H9 (cell line): ENCODE data around the gene GPC4. TPM values are rescaled to one million over a fixed set of nuclear protein-coding genes. Genes with fewer than 3 reads are reported as not detected.

ENCODE experiments used
- DNase-seq: peaks from one replicate; pipeline ENCODE4 v3.0.0-alpha.2; 2017
- H2AFZ ChIP-seq: one replicate; pipeline ENCODE4 v1.6.1; 2013; ENCODE audit warnings: mild to moderate bottlenecking, low read length, control low read depth, moderate library complexity
- H2AK5ac ChIP-seq: 2 replicates; pipeline ENCODE4 v1.6.1; 2013; ENCODE audit warnings: low read length, control low read depth, mixed read lengths; ENCODE audit not compliant: insufficient read length
- H2BK120ac ChIP-seq: one replicate; pipeline ENCODE4 v1.6.1; 2013; ENCODE audit warnings: low read depth, mild to moderate bottlenecking, low read length, control low read depth, inconsistent platforms; ENCODE audit not compliant: poor library complexity, severe bottlenecking
- H2BK12ac ChIP-seq: 2 replicates; pipeline ENCODE4 v1.6.1; 2013; ENCODE audit warnings: low read length, control low read depth, mixed read lengths, low read depth; ENCODE audit not compliant: insufficient read length
- H2BK15ac ChIP-seq: 2 replicates; pipeline ENCODE4 v1.6.1; 2013; ENCODE audit warnings: low read depth, low read length, control low read depth
- H2BK20ac ChIP-seq: one replicate; pipeline ENCODE4 v1.6.1; 2013; ENCODE audit warnings: low read depth, mild to moderate bottlenecking, low read length, control low read depth, inconsistent platforms; ENCODE audit not compliant: poor library complexity, severe bottlenecking
- H2BK5ac ChIP-seq: 2 replicates; pipeline ENCODE4 v1.6.1; 2013; ENCODE audit warnings: low read length, control low read depth, mixed read lengths; ENCODE audit not compliant: insufficient read length
- H3K14ac ChIP-seq: 2 replicates; pipeline ENCODE4 v1.6.1; 2013; ENCODE audit warnings: low read length, control low read depth; ENCODE audit not compliant: insufficient read depth
- H3K18ac ChIP-seq: 2 replicates; pipeline ENCODE4 v1.6.1; 2013; ENCODE audit warnings: low read depth, mild to moderate bottlenecking, mixed read lengths, low read length, control low read depth; ENCODE audit not compliant: insufficient read length
- H3K23ac ChIP-seq: 2 replicates; pipeline ENCODE4 v1.6.1; 2013; ENCODE audit warnings: low read length, control low read depth, mixed read lengths, low read depth; ENCODE audit not compliant: insufficient read length
- H3K23me2 ChIP-seq: 2 replicates; pipeline ENCODE4 v1.6.1; 2013; ENCODE audit warnings: low read depth, mild to moderate bottlenecking, mixed read lengths, low read length, control low read depth; ENCODE audit not compliant: insufficient read length, poor library complexity, severe bottlenecking
- H3K27ac ChIP-seq: 2 replicates; pipeline ENCODE4 v1.5.1; 2013; ENCODE audit warnings: low read length, control low read depth, mixed read lengths, low read depth; ENCODE audit not compliant: insufficient read length
- H3K27me3 ChIP-seq: 2 replicates; pipeline ENCODE4 v1.6.1; 2013; ENCODE audit warnings: low read length, control low read depth, inconsistent platforms; ENCODE audit not compliant: insufficient read depth
- H3K4ac ChIP-seq: 2 replicates; pipeline ENCODE4 v1.6.1; 2013; ENCODE audit warnings: low read depth, mild to moderate bottlenecking, control low read depth, inconsistent platforms, low read length, moderate library complexity
- H3K4me1 ChIP-seq: 2 replicates; pipeline ENCODE4 v1.6.1; 2013; ENCODE audit warnings: low read length, control low read depth, inconsistent platforms; ENCODE audit not compliant: insufficient read depth
- H3K4me2 ChIP-seq: 2 replicates; pipeline ENCODE4 v1.6.1; 2013; ENCODE audit warnings: low read length, control low read depth, mixed read lengths; ENCODE audit not compliant: insufficient read length, insufficient read depth
- H3K56ac ChIP-seq: 2 replicates; pipeline ENCODE4 v1.6.1; 2013; ENCODE audit warnings: low read depth, mild to moderate bottlenecking, mixed read lengths, low read length, control low read depth; ENCODE audit not compliant: insufficient read length
- H3K79me1 ChIP-seq: 2 replicates; pipeline ENCODE4 v1.6.1; 2013; ENCODE audit warnings: low read depth, mild to moderate bottlenecking, moderate library complexity, low read length, control low read depth, inconsistent platforms; ENCODE audit not compliant: insufficient read depth, poor library complexity, severe bottlenecking
- H3K79me2 ChIP-seq: 2 replicates; pipeline ENCODE4 v1.6.1; 2013; ENCODE audit warnings: low read length, control low read depth, inconsistent platforms; ENCODE audit not compliant: insufficient read depth
- H3K9ac ChIP-seq: 2 replicates; pipeline ENCODE4 v1.6.1; 2013; ENCODE audit warnings: low read length, control low read depth, mixed read lengths; ENCODE audit not compliant: insufficient read length; ENCODE audit errors: extremely low read depth
- H3K9me3 ChIP-seq: one replicate; pipeline ENCODE4 v1.6.1; 2013; ENCODE audit warnings: low read depth, low read length, inconsistent platforms; ENCODE audit not compliant: control insufficient read depth
- H3T11ph ChIP-seq: one replicate; pipeline ENCODE4 v1.6.1; 2013; ENCODE audit warnings: mild to moderate bottlenecking, low read length, control low read depth, inconsistent platforms
- H4K20me1 ChIP-seq: one replicate; pipeline ENCODE4 v1.6.1; 2013; ENCODE audit not compliant: control insufficient read depth, insufficient read length, insufficient read depth
- H4K5ac ChIP-seq: 2 replicates; pipeline ENCODE4 v1.6.1; 2013; ENCODE audit warnings: low read depth, mild to moderate bottlenecking, mixed read lengths, low read length, control low read depth; ENCODE audit not compliant: insufficient read length
- H4K8ac ChIP-seq: replicated peaks from 2 replicates; pipeline ENCODE4 v1.6.1; 2013; ENCODE audit warnings: low read length, control low read depth, mixed read lengths, low read depth; ENCODE audit not compliant: insufficient read length
- H4K91ac ChIP-seq: 2 replicates; pipeline ENCODE4 v1.6.1; 2013; ENCODE audit warnings: low read depth, mild to moderate bottlenecking, moderate library complexity, mixed read lengths, low read length, control low read depth; ENCODE audit not compliant: insufficient read length
- H3K27ac Mint-ChIP-seq, 3 experiments: 2 replicates in 2 of 3; 3 replicates in 1 of 3; pipeline ENCODE4 v1.8.0; 2020 to 2021; ENCODE audit warnings: mixed read lengths in 3 of 3, mild to moderate bottlenecking in 1 of 3, moderate library complexity in 1 of 3
- H3K27me3 Mint-ChIP-seq: 2 replicates; pipeline ENCODE4 v1.8.0; 2021; ENCODE audit warnings: low read depth, mild to moderate bottlenecking, moderate library complexity, mixed read lengths
- H3K36me3 Mint-ChIP-seq, 3 experiments: 2 replicates in 2 of 3; 3 replicates in 1 of 3; pipeline ENCODE4 v1.8.0; 2020 to 2021; ENCODE audit warnings: low read depth in 3 of 3, mixed read lengths in 3 of 3; ENCODE audit not compliant: insufficient read depth in 1 of 3
- H3K4me1 Mint-ChIP-seq, 2 experiments: 2 replicates each; pipeline ENCODE4 v1.8.0; 2020; ENCODE audit warnings: mixed read lengths in 2 of 2
- H3K4me3 Mint-ChIP-seq, 2 experiments: 2 replicates in 1 of 2; 3 replicates in 1 of 2; pipeline ENCODE4 v1.8.0; 2020 to 2021; ENCODE audit warnings: mild to moderate bottlenecking in 2 of 2, mixed read lengths in 2 of 2, moderate library complexity in 1 of 2
- H3K9me3 Mint-ChIP-seq, 2 experiments: 2 replicates in 1 of 2; 3 replicates in 1 of 2; pipeline ENCODE4 v1.8.0; 2020; ENCODE audit warnings: mild to moderate bottlenecking in 2 of 2, mixed read lengths in 2 of 2, moderate library complexity in 1 of 2
- CTCF ChIP-seq: fragments of 200-600 bp; sonication (generic); conservative IDR thresholded peaks from 3 replicates; pipeline ENCODE4 v1.8.0; 2021; ENCODE audit warnings: antibody characterized with exemption, mild to moderate bottlenecking
- WGBS: extraction: QIAGEN DNeasy Blood & Tissue Kit; methylation state at CpG from one replicate; pipeline ENCODE4 v1.1.7; 2013; ENCODE audit warnings: missing lambda C conversion rate, low lambda C conversion rate, mixed read lengths; ENCODE audit not compliant: insufficient read length; ENCODE audit errors: extremely low coverage; 5-methylcytosine and 5-hydroxymethylcytosine counted together
- total RNA-seq: library from RNA; stranded (reverse); gene quantifications from 2 replicates; pipeline ENCODE4 v1.2.1, GENCODE V29; 2021

The GPC4 gene
- total RNA-seq, 1 experiment from 2014 or later: 416 TPM

GRCh38 chrX:133434197-133434820 is 19.0 kb upstream of the GPC4 start:
- Histone ChIP-seq H2BK12ac (no peak overlapping the region), H3K4me1 (peaks cover 27% of the 10 kb centered on the region; the same call in 1 of the 2 replicates), H3K4me2 (no peak overlapping the region), H3K14ac (no peak overlapping the region), H3K27me3 (no peaks in the 10 kb centered on the region), H3T11ph (no peak overlapping the region), H2AK5ac (no peak overlapping the region), H4K8ac (no peak overlapping the region), H3K4ac (no peak overlapping the region), H2BK5ac (no peak overlapping the region), H4K20me1 (no peaks in the 10 kb centered on the region), H3K9me3 (no peaks in the 10 kb centered on the region), H3K79me1 (no peaks in the 10 kb centered on the region), H3K9ac (no peak overlapping the region), H2AFZ (no peak overlapping the region), H2BK20ac (no peak overlapping the region), H3K56ac (no peak overlapping the region), H3K23ac (no peak overlapping the region), H3K23me2 (no peaks in the 10 kb centered on the region), H3K27ac (no peak overlapping the region), H2BK120ac (no peak overlapping the region), H4K91ac (no peak overlapping the region), H2BK15ac (no peak overlapping the region), H3K18ac (no peak overlapping the region), H3K79me2 (no peaks in the 10 kb centered on the region), H4K5ac (no peak overlapping the region)
- TF ChIP-seq CTCF: 0 out of 3 replicates have a peak, but pooled peaks have one; percentile 27
- Mint-ChIP-seq H3K4me3 (no peak overlapping the region), H3K27me3 (peaks cover 9% of the 10 kb centered on the region), H3K4me1 (peaks cover 42 to 61% of the 10 kb centered on the region in 2 experiments), H3K27ac (peak overlapping the region in 1 of 3 experiments; percentile 27; a peak in 1 of 7 replicates), H3K36me3 (peaks cover 0 to 5% (median 0%) of the 10 kb centered on the region in 3 experiments; a peak in 3 of 7 replicates), H3K9me3 (peaks cover 0 to 2% of the 10 kb centered on the region in 2 experiments; a peak in 1 of 5 replicates)
- DNase-seq: no peak
- WGBS: no CpG with 5 or more reads among the region's 4 CpGs
